Measurements from ENCODE around the gene CDHR4. TPM values are rescaled to one million over a fixed set of nuclear protein-coding genes. Genes with fewer than 3 reads are reported as not detected.

Gene CDHR4
- total and polyA plus RNA-seq, 9 of the 15 experiments (the other 6 are each of a cell fraction or from before 2014, with no cell fraction given) = 0.21 TPM; not detected in 8

DNA sequence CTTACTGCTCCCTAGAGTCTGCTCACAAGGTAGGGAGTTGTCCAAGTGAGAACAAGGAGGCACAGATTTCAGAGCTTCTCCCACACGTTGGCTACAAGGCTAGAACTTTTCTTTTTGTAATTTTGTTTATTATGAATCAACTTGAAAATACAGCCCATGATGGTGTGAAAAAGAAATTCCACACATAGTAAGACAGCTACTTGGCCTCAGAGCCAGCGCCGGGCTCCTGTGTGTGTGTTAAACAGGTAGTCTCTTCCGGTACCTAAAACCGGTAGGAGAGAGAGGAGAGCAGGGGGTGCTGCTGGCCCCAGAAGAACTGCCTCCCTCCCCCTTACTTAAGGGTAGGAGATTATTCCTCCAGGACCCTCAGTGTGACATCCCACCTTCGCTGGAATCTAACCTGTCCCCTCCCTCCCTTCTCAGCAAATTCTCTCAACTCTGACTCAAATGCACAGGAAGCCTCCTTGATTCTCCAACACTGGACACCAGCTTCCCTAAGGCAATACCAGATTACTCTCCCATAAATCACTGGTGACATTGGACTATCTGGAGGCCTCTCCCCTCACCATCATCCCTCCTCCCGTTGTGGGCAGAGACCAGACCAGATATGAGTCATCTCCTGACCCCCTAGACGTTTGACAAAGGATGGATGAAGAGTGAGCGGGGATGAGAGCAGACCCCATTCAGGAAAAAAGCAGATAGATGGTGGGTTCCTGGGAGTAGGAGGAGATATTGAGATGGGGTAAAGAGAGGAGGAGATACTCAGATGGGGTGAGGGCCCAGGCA is 8.9 kb downstream of the CDHR4 start (continued):
- TF ChIP-seq, protein P1, sequence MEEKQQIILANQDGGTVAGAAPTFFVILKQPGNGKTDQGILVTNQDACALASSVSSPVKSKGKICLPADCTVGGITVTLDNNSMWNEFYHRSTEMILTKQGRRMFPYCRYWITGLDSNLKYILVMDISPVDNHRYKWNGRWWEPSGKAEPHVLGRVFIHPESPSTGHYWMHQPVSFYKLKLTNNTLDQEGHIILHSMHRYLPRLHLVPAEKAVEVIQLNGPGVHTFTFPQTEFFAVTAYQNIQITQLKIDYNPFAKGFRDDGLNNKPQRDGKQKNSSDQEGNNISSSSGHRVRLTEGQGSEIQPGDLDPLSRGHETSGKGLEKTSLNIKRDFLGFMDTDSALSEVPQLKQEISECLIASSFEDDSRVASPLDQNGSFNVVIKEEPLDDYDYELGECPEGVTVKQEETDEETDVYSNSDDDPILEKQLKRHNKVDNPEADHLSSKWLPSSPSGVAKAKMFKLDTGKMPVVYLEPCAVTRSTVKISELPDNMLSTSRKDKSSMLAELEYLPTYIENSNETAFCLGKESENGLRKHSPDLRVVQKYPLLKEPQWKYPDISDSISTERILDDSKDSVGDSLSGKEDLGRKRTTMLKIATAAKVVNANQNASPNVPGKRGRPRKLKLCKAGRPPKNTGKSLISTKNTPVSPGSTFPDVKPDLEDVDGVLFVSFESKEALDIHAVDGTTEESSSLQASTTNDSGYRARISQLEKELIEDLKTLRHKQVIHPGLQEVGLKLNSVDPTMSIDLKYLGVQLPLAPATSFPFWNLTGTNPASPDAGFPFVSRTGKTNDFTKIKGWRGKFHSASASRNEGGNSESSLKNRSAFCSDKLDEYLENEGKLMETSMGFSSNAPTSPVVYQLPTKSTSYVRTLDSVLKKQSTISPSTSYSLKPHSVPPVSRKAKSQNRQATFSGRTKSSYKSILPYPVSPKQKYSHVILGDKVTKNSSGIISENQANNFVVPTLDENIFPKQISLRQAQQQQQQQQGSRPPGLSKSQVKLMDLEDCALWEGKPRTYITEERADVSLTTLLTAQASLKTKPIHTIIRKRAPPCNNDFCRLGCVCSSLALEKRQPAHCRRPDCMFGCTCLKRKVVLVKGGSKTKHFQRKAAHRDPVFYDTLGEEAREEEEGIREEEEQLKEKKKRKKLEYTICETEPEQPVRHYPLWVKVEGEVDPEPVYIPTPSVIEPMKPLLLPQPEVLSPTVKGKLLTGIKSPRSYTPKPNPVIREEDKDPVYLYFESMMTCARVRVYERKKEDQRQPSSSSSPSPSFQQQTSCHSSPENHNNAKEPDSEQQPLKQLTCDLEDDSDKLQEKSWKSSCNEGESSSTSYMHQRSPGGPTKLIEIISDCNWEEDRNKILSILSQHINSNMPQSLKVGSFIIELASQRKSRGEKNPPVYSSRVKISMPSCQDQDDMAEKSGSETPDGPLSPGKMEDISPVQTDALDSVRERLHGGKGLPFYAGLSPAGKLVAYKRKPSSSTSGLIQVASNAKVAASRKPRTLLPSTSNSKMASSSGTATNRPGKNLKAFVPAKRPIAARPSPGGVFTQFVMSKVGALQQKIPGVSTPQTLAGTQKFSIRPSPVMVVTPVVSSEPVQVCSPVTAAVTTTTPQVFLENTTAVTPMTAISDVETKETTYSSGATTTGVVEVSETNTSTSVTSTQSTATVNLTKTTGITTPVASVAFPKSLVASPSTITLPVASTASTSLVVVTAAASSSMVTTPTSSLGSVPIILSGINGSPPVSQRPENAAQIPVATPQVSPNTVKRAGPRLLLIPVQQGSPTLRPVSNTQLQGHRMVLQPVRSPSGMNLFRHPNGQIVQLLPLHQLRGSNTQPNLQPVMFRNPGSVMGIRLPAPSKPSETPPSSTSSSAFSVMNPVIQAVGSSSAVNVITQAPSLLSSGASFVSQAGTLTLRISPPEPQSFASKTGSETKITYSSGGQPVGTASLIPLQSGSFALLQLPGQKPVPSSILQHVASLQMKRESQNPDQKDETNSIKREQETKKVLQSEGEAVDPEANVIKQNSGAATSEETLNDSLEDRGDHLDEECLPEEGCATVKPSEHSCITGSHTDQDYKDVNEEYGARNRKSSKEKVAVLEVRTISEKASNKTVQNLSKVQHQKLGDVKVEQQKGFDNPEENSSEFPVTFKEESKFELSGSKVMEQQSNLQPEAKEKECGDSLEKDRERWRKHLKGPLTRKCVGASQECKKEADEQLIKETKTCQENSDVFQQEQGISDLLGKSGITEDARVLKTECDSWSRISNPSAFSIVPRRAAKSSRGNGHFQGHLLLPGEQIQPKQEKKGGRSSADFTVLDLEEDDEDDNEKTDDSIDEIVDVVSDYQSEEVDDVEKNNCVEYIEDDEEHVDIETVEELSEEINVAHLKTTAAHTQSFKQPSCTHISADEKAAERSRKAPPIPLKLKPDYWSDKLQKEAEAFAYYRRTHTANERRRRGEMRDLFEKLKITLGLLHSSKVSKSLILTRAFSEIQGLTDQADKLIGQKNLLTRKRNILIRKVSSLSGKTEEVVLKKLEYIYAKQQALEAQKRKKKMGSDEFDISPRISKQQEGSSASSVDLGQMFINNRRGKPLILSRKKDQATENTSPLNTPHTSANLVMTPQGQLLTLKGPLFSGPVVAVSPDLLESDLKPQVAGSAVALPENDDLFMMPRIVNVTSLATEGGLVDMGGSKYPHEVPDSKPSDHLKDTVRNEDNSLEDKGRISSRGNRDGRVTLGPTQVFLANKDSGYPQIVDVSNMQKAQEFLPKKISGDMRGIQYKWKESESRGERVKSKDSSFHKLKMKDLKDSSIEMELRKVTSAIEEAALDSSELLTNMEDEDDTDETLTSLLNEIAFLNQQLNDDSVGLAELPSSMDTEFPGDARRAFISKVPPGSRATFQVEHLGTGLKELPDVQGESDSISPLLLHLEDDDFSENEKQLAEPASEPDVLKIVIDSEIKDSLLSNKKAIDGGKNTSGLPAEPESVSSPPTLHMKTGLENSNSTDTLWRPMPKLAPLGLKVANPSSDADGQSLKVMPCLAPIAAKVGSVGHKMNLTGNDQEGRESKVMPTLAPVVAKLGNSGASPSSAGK (IDR thresholded peaks at IDR 0.05) = no peak
- TF ChIP-seq, protein P2, sequence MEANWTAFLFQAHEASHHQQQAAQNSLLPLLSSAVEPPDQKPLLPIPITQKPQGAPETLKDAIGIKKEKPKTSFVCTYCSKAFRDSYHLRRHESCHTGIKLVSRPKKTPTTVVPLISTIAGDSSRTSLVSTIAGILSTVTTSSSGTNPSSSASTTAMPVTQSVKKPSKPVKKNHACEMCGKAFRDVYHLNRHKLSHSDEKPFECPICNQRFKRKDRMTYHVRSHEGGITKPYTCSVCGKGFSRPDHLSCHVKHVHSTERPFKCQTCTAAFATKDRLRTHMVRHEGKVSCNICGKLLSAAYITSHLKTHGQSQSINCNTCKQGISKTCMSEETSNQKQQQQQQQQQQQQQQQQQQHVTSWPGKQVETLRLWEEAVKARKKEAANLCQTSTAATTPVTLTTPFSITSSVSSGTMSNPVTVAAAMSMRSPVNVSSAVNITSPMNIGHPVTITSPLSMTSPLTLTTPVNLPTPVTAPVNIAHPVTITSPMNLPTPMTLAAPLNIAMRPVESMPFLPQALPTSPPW (CRISPR knock-in tag; IDR thresholded peaks at IDR 0.05) = 0 out of 2 replicates have a peak, but pooled peaks have one; percentile 15
- peak; percentile 49; the same call in 1 of the 2 replicates for TF ChIP-seq CTBP1 (IDR thresholded peaks at IDR 0.05; ENCODE audit: borderline replicate concordance)
- no peak for TF ChIP-seq CBX8 (IDR thresholded peaks at IDR 0.05; ENCODE audit: borderline replicate concordance, extremely low read depth, low read depth, low read length, poor library complexity, severe bottlenecking)
- no peak for TF ChIP-seq PTRF (tag; IDR thresholded peaks at IDR 0.05)
- no peak for TF ChIP-seq DIDO1 (tag; IDR thresholded peaks at IDR 0.05; ENCODE audit: low read depth)
- TF ChIP-seq, protein P3, sequence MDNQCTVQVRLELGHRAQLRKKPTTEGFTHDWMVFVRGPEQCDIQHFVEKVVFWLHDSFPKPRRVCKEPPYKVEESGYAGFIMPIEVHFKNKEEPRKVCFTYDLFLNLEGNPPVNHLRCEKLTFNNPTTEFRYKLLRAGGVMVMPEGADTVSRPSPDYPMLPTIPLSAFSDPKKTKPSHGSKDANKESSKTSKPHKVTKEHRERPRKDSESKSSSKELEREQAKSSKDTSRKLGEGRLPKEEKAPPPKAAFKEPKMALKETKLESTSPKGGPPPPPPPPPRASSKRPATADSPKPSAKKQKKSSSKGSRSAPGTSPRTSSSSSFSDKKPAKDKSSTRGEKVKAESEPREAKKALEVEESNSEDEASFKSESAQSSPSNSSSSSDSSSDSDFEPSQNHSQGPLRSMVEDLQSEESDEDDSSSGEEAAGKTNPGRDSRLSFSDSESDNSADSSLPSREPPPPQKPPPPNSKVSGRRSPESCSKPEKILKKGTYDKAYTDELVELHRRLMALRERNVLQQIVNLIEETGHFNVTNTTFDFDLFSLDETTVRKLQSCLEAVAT (IDR thresholded peaks at IDR 0.05) = no peak
- TF ChIP-seq SIRT6 (IDR thresholded peaks at IDR 0.05; ENCODE audit: low read depth, low read length) = no peak
- TF ChIP-seq SREBF2 (CRISPR knock-in tag; IDR thresholded peaks at IDR 0.05) = no peak
- TF ChIP-seq ZNF175 (CRISPR knock-in tag; IDR thresholded peaks at IDR 0.05; ENCODE audit: low read depth) = no peak
- TF ChIP-seq SMARCE1 (IDR thresholded peaks at IDR 0.05) = no peak
- no peak for TF ChIP-seq SIN3B (IDR thresholded peaks at IDR 0.05; ENCODE audit: low read depth)
- no peak for TF ChIP-seq XRCC5 (IDR thresholded peaks at IDR 0.05; ENCODE audit: low read depth, low read length)
